HUES6 (cell line): Measurements from ENCODE around the gene CENPE.

Source experiments
- H3K27ac ChIP-seq: 2 replicates; pipeline ENCODE4 v1.7.0; 2013; ENCODE audit warnings: low read depth, mild to moderate bottlenecking, low read length, inconsistent platforms
- H3K27me3 ChIP-seq: 2 replicates; pipeline ENCODE4 v1.6.1; 2013; ENCODE audit warnings: low read length; ENCODE audit not compliant: control insufficient read depth, insufficient read depth
- H3K36me3 ChIP-seq: 2 replicates; pipeline ENCODE4 v1.6.1; 2013; ENCODE audit warnings: low read length; ENCODE audit not compliant: control insufficient read depth, insufficient read depth
- H3K4me1 ChIP-seq: 2 replicates; pipeline ENCODE4 v1.6.1; 2013; ENCODE audit warnings: low read length; ENCODE audit not compliant: control insufficient read depth, insufficient read depth
- H3K4me3 ChIP-seq: 2 replicates; pipeline ENCODE4 v1.5.1; 2013; ENCODE audit warnings: low read depth, low read length
- H3K9ac ChIP-seq: one replicate; pipeline ENCODE4 v1.6.1; 2013; ENCODE audit warnings: mild to moderate bottlenecking, low read length
- H3K9me3 ChIP-seq: 2 replicates; pipeline ENCODE4 v1.6.1; 2013; ENCODE audit warnings: low read depth, low read length; ENCODE audit not compliant: control insufficient read depth, insufficient read depth

The CENPE gene

DNA sequence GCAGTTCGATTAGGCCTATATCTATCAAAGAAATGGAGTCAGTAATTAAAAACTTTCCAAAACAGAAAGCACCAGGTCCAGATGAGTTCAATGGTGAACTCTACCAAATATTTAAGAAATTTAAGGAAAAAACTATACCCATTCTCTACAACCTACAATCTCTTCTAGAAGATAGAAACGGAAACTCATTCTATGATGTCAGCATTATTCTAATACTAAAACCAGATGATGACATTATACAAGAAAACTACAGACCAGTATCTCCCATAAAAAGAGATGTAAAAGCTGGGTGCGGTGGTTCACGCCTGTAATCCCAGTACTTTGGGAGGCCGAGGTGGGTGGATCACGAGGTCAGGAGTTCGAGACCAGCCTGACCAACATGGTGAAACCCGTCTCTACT lies 69.0 kb downstream of the CENPE start:
- no peaks in the 10 kb centered on the region for H3K9me3 ChIP-seq
- no peak overlapping the region for H3K9ac ChIP-seq
- H3K36me3 ChIP-seq = peaks cover 64% of the 10 kb centered on the region

DNA sequence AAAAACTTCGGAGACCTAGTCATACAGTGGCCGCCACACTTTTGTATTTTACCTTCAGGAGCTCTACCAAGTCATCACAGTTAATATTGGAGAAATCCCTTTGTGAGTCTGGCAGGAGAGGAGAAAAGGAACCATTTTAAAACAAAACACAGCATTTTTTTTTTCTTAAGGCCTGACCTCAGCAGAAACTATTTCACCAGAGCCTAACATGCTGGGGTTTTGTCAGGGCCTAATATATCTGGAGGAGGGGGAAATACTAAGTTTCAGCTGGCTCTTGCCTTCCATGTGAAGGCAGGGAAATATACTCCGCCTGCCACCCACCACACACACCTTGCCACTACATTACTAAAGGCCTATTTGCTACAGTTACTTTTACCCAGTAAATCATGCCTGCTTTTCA lies 72.0 kb downstream of the CENPE start:
- H3K9ac ChIP-seq = no peak overlapping the region
- peaks cover 60% of the 10 kb centered on the region for H3K36me3 ChIP-seq

More for the DNA sequence above, 69.0 kb downstream of the CENPE start:
- no peaks in the 10 kb centered on the region for H3K4me1 ChIP-seq
- H3K27me3 ChIP-seq = no peaks in the 10 kb centered on the region
- H3K4me3 ChIP-seq = no peak overlapping the region
- H3K27ac ChIP-seq = no peak overlapping the region

DNA sequence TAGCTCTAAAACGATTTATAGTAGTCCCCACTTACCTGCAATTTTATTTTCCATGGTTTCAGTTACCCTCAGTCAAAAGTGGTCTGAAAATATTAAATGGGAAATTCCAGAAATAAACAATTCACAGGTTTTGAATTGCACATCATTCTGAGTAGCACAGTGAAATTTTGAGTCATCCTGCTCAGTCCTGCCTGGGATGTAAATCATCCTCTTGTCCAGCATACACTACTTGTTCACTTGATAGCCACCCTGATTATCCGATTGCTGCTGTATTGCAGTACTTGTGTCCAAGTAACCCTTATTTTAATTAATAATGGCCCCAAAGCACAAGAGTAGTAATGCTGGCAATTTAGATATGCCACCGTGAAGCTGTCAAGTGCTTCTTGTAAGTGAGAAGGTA lies 75.0 kb downstream of the CENPE start:
- Histone ChIP-seq H3K27me3 (no peaks in the 10 kb centered on the region), H3K27ac (no peak overlapping the region), H3K4me3 (no peak overlapping the region), H3K4me1 (no peaks in the 10 kb centered on the region), H3K36me3 (peaks cover 55% of the 10 kb centered on the region), H3K9me3 (no peaks in the 10 kb centered on the region), H3K9ac (no peak overlapping the region)

More for the DNA sequence above, 72.0 kb downstream of the CENPE start:
- Histone ChIP-seq H3K4me1 (no peaks in the 10 kb centered on the region), H3K4me3 (no peak overlapping the region), H3K27ac (0 out of 2 replicates have a peak overlapping the region, but pooled peaks have one; percentile 18), H3K9me3 (no peaks in the 10 kb centered on the region), H3K27me3 (no peaks in the 10 kb centered on the region)

DNA sequence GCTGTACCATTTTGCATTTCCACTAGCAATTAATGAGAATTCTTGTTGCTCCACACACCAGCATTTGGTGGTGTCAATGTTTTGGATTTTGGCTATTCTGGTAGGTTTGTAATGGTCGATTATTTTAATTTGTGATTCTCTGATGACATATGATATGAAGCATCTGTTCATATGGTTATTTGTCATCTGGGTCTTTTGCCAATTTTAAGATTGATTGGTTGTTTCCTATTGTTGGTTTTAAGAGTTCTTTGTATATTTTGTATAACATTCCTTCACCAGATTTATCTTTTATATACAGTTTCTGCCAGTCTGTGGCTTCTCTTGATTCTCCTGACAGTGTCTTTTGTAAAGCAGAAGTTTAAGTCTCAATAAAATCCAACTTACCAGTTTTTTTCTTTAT lies 80.0 kb downstream of the CENPE start:
- Histone ChIP-seq H3K27me3 (no peaks in the 10 kb centered on the region), H3K9me3 (no peaks in the 10 kb centered on the region), H3K4me1 (no peaks in the 10 kb centered on the region), H3K36me3 (peaks cover 61% of the 10 kb centered on the region), H3K4me3 (no peak overlapping the region), H3K9ac (no peak overlapping the region), H3K27ac (no peak overlapping the region)

- Histone ChIP-seq H3K27ac (no peak overlapping the region), H3K27me3 (no peaks in the 10 kb centered on the region), H3K9me3 (no peaks in the 10 kb centered on the region), H3K9ac (no peak overlapping the region), H3K4me1 (no peaks in the 10 kb centered on the region), H3K4me3 (no peak overlapping the region), H3K36me3 (peaks cover 69% of the 10 kb centered on the region)
These were observed 86.5 kb downstream of the CENPE start for GRCh38 chr4:103111598-103111997.

DNA sequence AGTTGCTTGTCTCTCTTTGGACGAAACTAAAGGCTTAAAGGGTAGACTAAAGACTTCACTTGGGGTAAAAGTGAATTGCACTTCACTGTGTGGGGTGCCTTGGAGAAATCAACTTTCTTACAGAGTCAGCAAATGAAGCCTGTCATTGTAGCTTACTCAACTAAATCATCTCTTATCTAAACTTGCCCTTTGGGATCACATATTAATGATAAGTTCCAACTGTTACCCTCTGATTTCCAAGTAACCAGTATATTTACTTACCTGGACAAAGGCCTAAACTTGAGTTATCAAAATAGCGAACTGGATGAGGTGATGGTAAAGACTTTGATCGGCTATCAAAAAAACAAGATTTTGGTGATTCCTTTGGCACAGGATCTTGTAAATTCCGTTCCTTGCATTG lies 89.6 kb downstream of the CENPE start:
- Histone ChIP-seq H3K9ac (no peak overlapping the region), H3K27me3 (no peaks in the 10 kb centered on the region), H3K36me3 (peaks cover 58% of the 10 kb centered on the region), H3K4me1 (no peaks in the 10 kb centered on the region), H3K9me3 (no peaks in the 10 kb centered on the region), H3K27ac (no peak overlapping the region), H3K4me3 (no peak overlapping the region)

DNA sequence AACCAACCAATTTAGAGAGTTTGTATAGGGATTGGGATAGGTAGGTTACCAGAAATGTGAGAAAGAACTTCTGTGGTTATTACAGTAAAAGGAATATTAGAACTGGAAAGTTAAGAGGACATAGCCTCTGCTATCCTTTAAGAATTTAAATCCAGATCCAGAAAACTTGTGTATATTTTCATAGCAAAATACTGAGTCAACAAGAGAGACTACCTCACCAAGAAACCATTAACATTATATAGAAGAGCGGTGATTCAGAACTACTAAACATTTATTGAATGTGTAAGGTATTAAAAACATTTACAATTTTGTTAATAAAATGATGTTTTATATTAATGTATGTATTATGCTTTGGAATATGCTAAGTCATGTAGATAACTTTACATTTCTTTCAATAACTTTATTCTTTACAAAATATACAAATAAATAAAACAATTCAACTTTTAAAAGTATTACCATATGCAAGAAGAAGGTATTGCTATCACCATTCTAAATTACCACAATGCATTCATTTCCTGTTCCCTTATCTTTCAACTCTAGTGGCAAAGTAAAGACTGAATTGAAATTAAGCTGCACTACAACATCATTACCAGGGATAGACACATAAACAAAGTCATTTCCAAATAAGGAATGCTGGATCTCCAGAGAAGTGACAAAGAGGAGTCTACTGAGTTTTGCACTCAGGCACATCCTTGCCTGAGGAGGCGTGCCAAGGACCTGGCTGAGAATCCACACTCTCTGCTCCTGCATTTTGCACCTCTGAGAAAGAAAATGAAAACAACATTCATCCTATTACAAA lies 92.4 kb downstream of the CENPE start:
- Histone ChIP-seq H3K27ac (no peak overlapping the region), H3K36me3 (peaks cover 46% of the 10 kb centered on the region), H3K9me3 (no peaks in the 10 kb centered on the region)

GRCh38 chr4:103104886-103105285 lies 93.3 kb downstream of the CENPE start:
- H3K9me3 ChIP-seq = no peaks in the 10 kb centered on the region
- no peaks in the 10 kb centered on the region for H3K4me1 ChIP-seq
- no peak overlapping the region for H3K4me3 ChIP-seq
- H3K36me3 ChIP-seq = peaks cover 37% of the 10 kb centered on the region
- H3K27ac ChIP-seq = no peak overlapping the region
- H3K9ac ChIP-seq = no peak overlapping the region
- no peaks in the 10 kb centered on the region for H3K27me3 ChIP-seq

More for the DNA sequence above, 92.4 kb downstream of the CENPE start:
- Histone ChIP-seq H3K4me1 (no peaks in the 10 kb centered on the region), H3K4me3 (no peak overlapping the region), H3K9ac (no peak overlapping the region), H3K27me3 (no peaks in the 10 kb centered on the region)

DNA sequence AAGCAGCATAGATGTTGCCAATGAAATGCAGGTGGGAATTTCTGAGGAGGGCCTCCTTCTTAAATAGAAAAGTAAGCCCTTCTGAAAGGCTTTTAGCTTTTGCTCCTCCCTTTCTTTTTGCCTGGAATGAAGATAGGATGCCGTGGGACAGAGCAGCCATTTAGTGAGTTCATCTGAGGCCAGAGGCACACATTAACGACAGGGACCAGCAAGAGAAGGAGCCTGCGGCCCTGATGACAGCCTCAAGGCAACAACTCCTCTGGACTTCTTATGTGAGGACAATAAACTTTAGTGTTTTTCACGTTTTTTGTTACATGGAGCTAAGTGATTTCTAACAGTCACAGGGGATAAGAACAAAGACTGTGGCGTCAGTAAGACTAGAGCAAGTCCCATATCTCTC lies 97.5 kb downstream of the CENPE start:
- Histone ChIP-seq H3K27ac (no peak overlapping the region), H3K27me3 (no peaks in the 10 kb centered on the region), H3K4me3 (no peak overlapping the region), H3K4me1 (0 out of 2 replicates have a peak, but pooled peaks cover 10% of the 10 kb centered on the region), H3K36me3 (no peaks in the 10 kb centered on the region), H3K9me3 (no peaks in the 10 kb centered on the region), H3K9ac (no peak overlapping the region)

DNA sequence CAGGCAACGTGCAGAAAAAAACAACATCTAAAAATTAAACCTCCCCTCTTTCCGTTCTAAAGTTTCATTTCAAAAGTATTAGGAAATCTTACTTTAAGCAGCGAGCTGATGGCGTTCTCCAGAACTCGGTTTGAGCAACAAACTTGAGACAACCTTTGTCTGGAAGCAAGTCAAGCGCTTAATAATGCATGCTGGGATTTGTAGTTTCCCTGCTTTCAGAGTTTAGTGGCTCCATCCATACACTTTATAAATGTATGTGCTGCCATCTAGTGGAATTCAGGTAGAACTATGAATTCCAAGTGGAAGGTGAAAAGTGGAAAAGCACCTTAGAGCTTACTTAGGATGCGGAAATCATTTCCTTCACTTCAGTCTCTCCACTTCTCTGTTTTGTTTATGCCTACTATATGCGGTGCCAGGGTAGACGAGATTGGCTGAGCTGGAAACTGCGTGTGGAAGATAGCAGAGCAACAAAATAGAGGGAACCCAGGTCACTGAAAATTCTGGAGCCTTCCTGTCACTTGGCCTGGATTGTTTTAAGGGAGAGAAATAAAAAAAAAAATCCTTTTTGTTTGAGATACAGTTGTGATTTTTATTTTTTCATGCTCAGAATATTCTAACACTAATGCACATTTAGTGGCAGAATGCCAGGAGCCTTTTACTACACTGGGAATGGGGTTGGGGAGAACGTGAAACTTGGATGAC lies 98.3 kb downstream of the CENPE start, which contains the start of gene BDH2:
Gene BDH2, minus strand, starts transcription at position 144 of the 702 bp plus-strand sequence. CDS start 3,580 bp downstream, outside the sequence.
- Histone ChIP-seq H3K36me3 (no peaks in the 10 kb centered on the region), H3K4me1 (0 out of 2 replicates have a peak, but pooled peaks cover 10% of the 10 kb centered on the region), H3K9ac (peak within 1 kb of the TSS; percentile 66), H3K27me3 (no peaks in the 10 kb centered on the region), H3K27ac (no peak within 1 kb of the TSS), H3K4me3 (peak within 1 kb of the TSS; percentile 67), H3K9me3 (no peaks in the 10 kb centered on the region)
